OCI-LY3 (cell line): ENCODE results near the gene TRANK1.
"Not testable (repeated sequence)": the region's sequence is repeated elsewhere in the genome, so short reads cannot be mapped to it uniquely, and the experiment has no call there.

Source experiments
- H2AFZ ChIP-seq: fragments of 200-600, 300-600 bp; shearing (Covaris generic); 2 replicates; pipeline ENCODE4 v1.6.0; 2014; ENCODE audit warnings: antibody characterized with exemption, low read depth, low read length
- H3K27ac ChIP-seq: fragments of 200-600, 300-600 bp; sonication (generic); 2 replicates; pipeline ENCODE4 v1.5.1; 2014; ENCODE audit warnings: mild to moderate bottlenecking, low read length, moderate library complexity, mixed read lengths
- H3K27me3 ChIP-seq: fragments of 200-600, 300-600 bp; sonication (generic); 2 replicates; pipeline ENCODE4 v1.6.1; 2014; ENCODE audit warnings: low read depth, low read length, mixed read lengths
- H3K36me3 ChIP-seq: fragments of 200-600, 300-600 bp; sonication (generic); replicated peaks from 2 replicates; pipeline ENCODE3; 2014; ENCODE audit warnings: low read depth, low read length, mixed read lengths
- H3K4me1 ChIP-seq: fragments of 300-600, 200-600 bp; sonication (generic); 2 replicates; pipeline ENCODE4 v1.6.1; 2014; ENCODE audit warnings: low read length, mixed read lengths
- H3K4me2 ChIP-seq: fragments of 200-600, 300-600 bp; sonication (generic); 2 replicates; pipeline ENCODE4 v1.6.1; 2014; ENCODE audit warnings: low read length, mixed read lengths
- H3K4me3 ChIP-seq: fragments of 300-600, 200-600 bp; sonication (generic); 2 replicates; pipeline ENCODE4 v1.5.1; 2014; ENCODE audit warnings: antibody characterized with exemption, mild to moderate bottlenecking, low read length, moderate library complexity
- H3K79me2 ChIP-seq: fragments of 300-600, 200-600 bp; shearing (Covaris generic); 2 replicates; pipeline ENCODE4 v1.6.1; 2014; ENCODE audit warnings: mild to moderate bottlenecking, low read length, mixed read lengths
- H3K9ac ChIP-seq: fragments of 300-600, 200-600 bp; shearing (Covaris generic); 2 replicates; pipeline ENCODE4 v1.6.0; 2014; ENCODE audit warnings: mild to moderate bottlenecking, low read length, moderate library complexity
- H3K9me3 ChIP-seq: fragments of 200-600, 300-600 bp; shearing (Covaris generic); 2 replicates; pipeline ENCODE4 v1.6.1; 2014; ENCODE audit warnings: low read length, mixed read lengths; ENCODE audit not compliant: insufficient read depth
- H4K20me1 ChIP-seq: fragments of 200-600, 300-600 bp; sonication (generic); 2 replicates; pipeline ENCODE4 v1.6.1; 2016; ENCODE audit warnings: low read length, mixed read lengths; ENCODE audit not compliant: insufficient read depth
- CTCF ChIP-seq: fragments of 200-600, 300-600 bp; sonication (generic); IDR thresholded peaks from 2 replicates; pipeline ENCODE4 v1.5.1; 2014; ENCODE audit warnings: antibody characterized with exemption, low read length, low read depth
- EZH2phosphoT487 ChIP-seq: fragments of 200-600 bp; shearing (Covaris generic); IDR thresholded peaks from 2 replicates; pipeline ENCODE4 v1.6.1; 2018; ENCODE audit warnings: antibody characterized with exemption, mixed run types, low read depth

TRANK1 gene

GRCh38 chr3:36957862-36958686, 13.2 kb upstream of the TRANK1 start:
- H3K4me3 ChIP-seq = peak overlapping the region; percentile 40
- peak overlapping the region; percentile 53 for H3K4me2 ChIP-seq
- H3K9ac ChIP-seq = peak overlapping the region; percentile 34
- no peaks in the 10 kb centered on the region for H3K79me2 ChIP-seq
- H3K27me3 ChIP-seq = no peaks in the 10 kb centered on the region
- peak overlapping the region; percentile 29; the same call in 1 of the 2 replicates for H2AFZ ChIP-seq
- TF ChIP-seq CTCF (no peak), EZH2phosphoT487 (no peak)
- peaks cover 37% of the 10 kb centered on the region for H3K4me1 ChIP-seq
- no peaks in the 10 kb centered on the region for H3K9me3 ChIP-seq
- no peaks in the 10 kb centered on the region for H4K20me1 ChIP-seq
- peak overlapping the region; percentile 2; the same call in 1 of the 2 replicates for H3K27ac ChIP-seq
- H3K36me3 ChIP-seq = no peaks in the 10 kb centered on the region

DNA sequence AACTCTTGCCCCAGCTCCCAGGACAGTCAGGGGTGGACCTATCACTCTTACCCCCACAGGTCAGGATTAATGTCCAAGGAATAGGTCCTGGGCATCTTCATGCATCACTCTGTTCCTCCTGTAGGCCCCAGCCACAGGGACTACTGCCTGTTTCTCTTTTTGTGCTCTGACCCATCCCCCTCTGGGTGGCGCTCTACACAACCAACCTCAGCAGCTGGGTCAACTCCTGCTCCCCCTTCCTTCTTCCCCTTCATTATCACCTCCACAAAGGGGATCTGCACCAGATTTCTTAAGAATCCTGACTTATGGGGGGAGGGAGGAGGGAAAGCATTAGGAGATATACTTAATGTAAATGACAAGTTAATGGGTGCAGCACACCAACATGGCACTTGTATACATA, 12.2 kb upstream of the TRANK1 start:
- H2AFZ ChIP-seq = no peak overlapping the region
- H4K20me1 ChIP-seq = no peaks in the 10 kb centered on the region
- H3K4me3 ChIP-seq = no peak overlapping the region
- H3K4me1 ChIP-seq = peaks cover 37% of the 10 kb centered on the region
- no peaks in the 10 kb centered on the region for H3K36me3 ChIP-seq
- H3K9ac ChIP-seq = no peak overlapping the region
- TF ChIP-seq CTCF = peak; percentile 77
- no peak for TF ChIP-seq EZH2phosphoT487
- H3K79me2 ChIP-seq = no peaks in the 10 kb centered on the region
- H3K27me3 ChIP-seq = no peaks in the 10 kb centered on the region
- no peak overlapping the region for H3K4me2 ChIP-seq
- H3K9me3 ChIP-seq = no peaks in the 10 kb centered on the region
- no peak overlapping the region for H3K27ac ChIP-seq

DNA sequence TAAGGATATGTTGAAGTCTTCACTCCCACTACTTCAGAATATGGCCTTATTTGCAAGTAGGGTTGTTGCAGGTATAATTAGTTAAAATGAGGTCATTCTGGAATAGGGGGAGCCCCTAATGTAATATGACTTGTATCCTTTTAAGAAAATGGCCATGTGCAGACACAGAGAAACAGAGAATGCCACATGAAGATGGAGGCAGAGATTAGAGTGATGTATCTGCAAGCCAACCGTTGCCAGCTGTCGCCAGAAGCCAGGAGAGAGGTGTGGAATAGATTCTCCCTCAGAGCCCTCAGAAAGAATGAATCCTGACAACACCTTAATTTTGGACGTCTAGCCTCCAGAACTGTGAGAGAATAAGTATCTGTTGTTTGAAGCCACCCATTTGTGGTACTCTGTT, 11.3 kb upstream of the TRANK1 start:
- H3K9me3 ChIP-seq = no peaks in the 10 kb centered on the region
- H2AFZ ChIP-seq = 0 out of 2 replicates have a peak overlapping the region, but pooled peaks have one; percentile 15
- no peak for TF ChIP-seq EZH2phosphoT487
- no peak for TF ChIP-seq CTCF
- no peaks in the 10 kb centered on the region for H4K20me1 ChIP-seq
- no peaks in the 10 kb centered on the region for H3K79me2 ChIP-seq
- no peak overlapping the region for H3K9ac ChIP-seq
- H3K4me3 ChIP-seq = no peak overlapping the region
- no peaks in the 10 kb centered on the region for H3K27me3 ChIP-seq
- H3K4me2 ChIP-seq = 0 out of 2 replicates have a peak overlapping the region, but pooled peaks have one; percentile 12
- no peaks in the 10 kb centered on the region for H3K36me3 ChIP-seq
- H3K27ac ChIP-seq = no peak overlapping the region
- peaks cover 37% of the 10 kb centered on the region for H3K4me1 ChIP-seq

DNA sequence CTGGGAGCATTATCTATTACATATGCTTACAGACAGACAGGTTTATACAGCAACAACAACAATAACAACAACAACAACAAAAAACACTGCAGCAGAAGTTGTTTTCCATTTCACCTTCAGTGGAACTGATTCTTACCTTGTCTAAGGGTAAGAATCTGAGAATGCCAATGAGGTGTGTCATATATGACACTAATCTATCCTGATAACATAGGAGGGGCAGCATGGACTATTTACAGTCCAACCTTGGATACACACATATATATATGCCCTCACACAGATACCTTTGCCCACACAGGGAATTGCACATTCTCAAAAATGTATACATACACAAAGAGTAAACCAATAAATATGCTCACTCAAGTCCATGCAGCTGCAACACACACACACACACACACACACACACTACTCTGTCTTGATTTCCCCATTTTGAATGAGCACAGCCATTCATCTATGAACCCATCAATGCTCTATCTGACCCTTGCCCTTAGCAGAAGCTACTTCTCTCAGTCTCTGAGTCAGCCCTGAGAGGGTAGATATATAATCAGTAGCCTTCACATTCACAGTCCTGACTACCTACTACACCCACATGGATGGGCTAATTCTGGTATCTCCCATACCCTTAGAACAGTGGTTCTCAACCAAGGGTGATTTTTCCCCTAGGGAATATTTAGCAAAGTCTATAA, 9.7 kb upstream of the TRANK1 start:
- Histone ChIP-seq H3K27me3 (no peaks in the 10 kb centered on the region), H3K36me3 (no peaks in the 10 kb centered on the region), H3K27ac (no peak overlapping the region), H3K4me1 (peaks cover 37% of the 10 kb centered on the region), H4K20me1 (no peaks in the 10 kb centered on the region), H3K9me3 (no peaks in the 10 kb centered on the region), H3K4me2 (no peak overlapping the region), H2AFZ (no peak overlapping the region), H3K79me2 (no peaks in the 10 kb centered on the region), H3K4me3 (no peak overlapping the region), H3K9ac (no peak overlapping the region)
- no peak for TF ChIP-seq EZH2phosphoT487
- TF ChIP-seq CTCF = no peak

- H3K9me3 ChIP-seq, H3K27me3 ChIP-seq: not testable (repeated sequence)
Measured at GRCh38 chr3:36947814-36948213, 3.0 kb upstream of the TRANK1 start.

More at GRCh38 chr3:36947814-36948213, 3.0 kb upstream of the TRANK1 start:
- not testable (repeated sequence) for H3K4me2 ChIP-seq, H3K4me3 ChIP-seq, H3K4me1 ChIP-seq, H3K36me3 ChIP-seq, H2AFZ ChIP-seq, H3K9ac ChIP-seq, H3K27ac ChIP-seq, H4K20me1 ChIP-seq
- H3K79me2 ChIP-seq = peaks cover 15% of the 10 kb centered on the region
